Measurements from ENCODE around the gene HEG1.
"Not testable (repeated sequence)": the region's sequence is repeated elsewhere in the genome, so short reads cannot be mapped to it uniquely, and the experiment has no call there.

Gene HEG1

GRCh38 chr3:124984754-124985153 lies 71.0 kb downstream of the HEG1 start:
- no peak for DNase-seq (ENCODE audit: low read depth)

GRCh38 chr3:124982855-124983254 lies 72.9 kb downstream of the HEG1 start:
- no peak for DNase-seq (ENCODE audit: low read depth)

- DNase-seq (ENCODE audit: low read depth), result no peak
Measured at GRCh38 chr3:124981472-124981871, 74.3 kb downstream of the HEG1 start.

- no peak for DNase-seq (ENCODE audit: low read depth)
Measured at GRCh38 chr3:124978627-124979026, 77.2 kb downstream of the HEG1 start.

- DNase-seq (ENCODE audit: low read depth), result no peak
Measured at GRCh38 chr3:124976383-124976782, 79.4 kb downstream of the HEG1 start.

- DNase-seq (ENCODE audit: low read depth), result no peak
Measured at GRCh38 chr3:124974691-124975090, 81.1 kb downstream of the HEG1 start.

GRCh38 chr3:124973290-124973689 lies 82.5 kb downstream of the HEG1 start:
- no peak for DNase-seq (ENCODE audit: low read depth)

- DNase-seq (ENCODE audit: low read depth), result no peak
Measured at GRCh38 chr3:124972457-124972856, 83.3 kb downstream of the HEG1 start.

GRCh38 chr3:124969963-124970722 lies 85.7 kb downstream of the HEG1 start:
- no peak for DNase-seq (ENCODE audit: low read depth)

- DNase-seq (ENCODE audit: low read depth), result no peak
Measured at GRCh38 chr3:124969190-124969589, 86.6 kb downstream of the HEG1 start.

GRCh38 chr3:124967964-124968363 lies 87.8 kb downstream of the HEG1 start:
- DNase-seq (ENCODE audit: low read depth), result no peak

GRCh38 chr3:124966521-124967445 lies 89.0 kb downstream of the HEG1 start:
- no peak for DNase-seq (ENCODE audit: low read depth)

- no peak for DNase-seq (ENCODE audit: low read depth)
Measured at GRCh38 chr3:124965413-124965812, 90.4 kb downstream of the HEG1 start.

- no peak for DNase-seq (ENCODE audit: low read depth)
Measured at GRCh38 chr3:124964387-124964786, 91.4 kb downstream of the HEG1 start.

- DNase-seq (ENCODE audit: low read depth), result no peak
Measured at GRCh38 chr3:124963755-124964154, 92.0 kb downstream of the HEG1 start.

GRCh38 chr3:124962403-124962940 lies 93.3 kb downstream of the HEG1 start:
- no peak for DNase-seq (ENCODE audit: low read depth)

- no peak for DNase-seq (ENCODE audit: low read depth)
Measured at GRCh38 chr3:124960698-124961097, 95.1 kb downstream of the HEG1 start.

- DNase-seq (ENCODE audit: low read depth), result no peak
Measured at GRCh38 chr3:124960105-124960504, 95.7 kb downstream of the HEG1 start.

- DNase-seq (ENCODE audit: low read depth), result not testable (repeated sequence)
Measured at GRCh38 chr3:124957951-124958350, 97.8 kb downstream of the HEG1 start.

- no peak for DNase-seq (ENCODE audit: low read depth)
Measured at GRCh38 chr3:124952282-124952855, 103.4 kb downstream of the HEG1 start.

GRCh38 chr3:124951511-124952281 lies 104.1 kb downstream of the HEG1 start:
- DNase-seq (ENCODE audit: low read depth), result no peak

GRCh38 chr3:124950026-124950425 lies 105.8 kb downstream of the HEG1 start:
- no peak for DNase-seq (ENCODE audit: low read depth)
